SK-N-MC (cell line): ENCODE measurements around the gene ZBTB7A.

ENCODE experiments used
- EZH2 ChIP-seq: fragments of 200-600 bp; sonication (generic); IDR thresholded peaks from one replicate; pipeline ENCODE4 v1.6.1; 2017; ENCODE audit warnings: antibody characterized with exemption
- POLR2AphosphoS5 ChIP-seq: IDR thresholded peaks from 2 replicates; pipeline ENCODE4 v1.6.1; 2012; ENCODE audit warnings: mild to moderate bottlenecking, low read depth, low read length, borderline replicate concordance

DNA sequence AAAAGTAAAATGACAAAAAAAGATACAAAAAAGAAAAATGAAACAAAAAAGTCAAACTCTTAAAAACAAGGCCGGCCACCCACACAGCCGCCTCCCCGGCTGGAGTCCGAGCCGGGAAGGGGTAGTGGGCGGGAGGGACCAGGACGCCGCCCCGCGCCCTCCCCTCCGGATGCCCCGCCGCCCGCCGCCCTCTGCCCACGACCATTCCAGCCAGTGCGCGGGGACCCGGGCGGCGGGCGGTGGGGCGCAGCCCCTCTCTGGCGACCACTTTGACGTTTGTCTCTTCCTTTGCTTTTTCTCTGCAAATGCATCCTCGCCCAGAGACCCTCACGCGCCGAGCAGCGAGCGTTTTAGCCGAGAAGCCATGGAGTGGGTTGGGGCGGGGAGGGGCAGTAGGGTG is 28.6 kb downstream of the ZBTB7A start:
- TF ChIP-seq EZH2 = no peak
- no peak for TF ChIP-seq POLR2AphosphoS5
